CD4-positive, alpha-beta T cell treated with Interferon alpha-2 for 1 hour (primary cell): ENCODE measurements around the gene WASHC2A.
A peak's percentile ranks its signal among the peaks of the same experiment; 100 is the strongest.
"Not testable (repeated sequence)": the region's sequence is repeated elsewhere in the genome, so short reads cannot be mapped to it uniquely, and the experiment has no call there.

Experiments
- DNase-seq, 2 donors: peaks; one replicate each; pipeline ENCODE4 v3.0.0-alpha.2; 2020 to 2022

Gene WASHC2A

DNA sequence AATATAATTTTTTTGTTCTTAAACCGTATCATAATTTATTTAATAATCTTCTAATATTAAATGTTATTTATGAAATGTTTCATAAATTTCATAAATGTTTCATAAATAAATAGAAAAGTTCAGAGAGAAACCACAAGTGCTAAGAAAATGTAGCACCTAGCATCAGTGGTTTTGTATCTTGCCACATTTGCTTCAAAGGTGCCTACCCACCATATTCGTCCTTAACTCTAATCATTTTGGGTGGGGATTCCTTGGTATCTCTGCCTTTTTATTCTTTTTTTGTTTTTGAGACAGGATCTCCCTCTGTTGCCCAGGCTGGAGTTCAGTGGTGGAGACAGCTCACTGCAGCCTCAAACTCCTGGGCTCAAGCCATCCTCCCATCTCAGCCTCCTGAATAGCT is 7.4 kb downstream of the WASHC2A start:
- DNase-seq, result not testable (repeated sequence)

DNA sequence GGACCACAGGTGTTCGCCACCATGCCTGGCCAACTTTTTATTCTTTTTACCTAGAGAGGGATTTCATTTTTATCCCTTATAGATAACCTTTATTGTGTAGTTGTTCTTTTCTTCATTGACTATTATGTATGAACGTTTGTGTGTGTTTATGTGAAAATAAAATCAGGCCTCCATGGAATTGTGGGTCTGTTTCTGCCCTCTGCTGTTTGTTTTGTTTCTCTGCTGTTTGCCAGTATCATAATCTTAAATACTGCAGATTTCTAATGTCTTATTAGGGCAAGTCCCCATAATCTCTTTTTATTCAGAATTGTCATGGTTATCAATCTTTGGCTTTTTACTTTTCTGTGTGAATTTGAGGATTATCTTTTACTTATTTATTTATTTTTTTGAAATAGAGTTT is 7.8 kb downstream of the WASHC2A start:
- peak in 1 of 2 donors; percentile 33 for DNase-seq

DNA sequence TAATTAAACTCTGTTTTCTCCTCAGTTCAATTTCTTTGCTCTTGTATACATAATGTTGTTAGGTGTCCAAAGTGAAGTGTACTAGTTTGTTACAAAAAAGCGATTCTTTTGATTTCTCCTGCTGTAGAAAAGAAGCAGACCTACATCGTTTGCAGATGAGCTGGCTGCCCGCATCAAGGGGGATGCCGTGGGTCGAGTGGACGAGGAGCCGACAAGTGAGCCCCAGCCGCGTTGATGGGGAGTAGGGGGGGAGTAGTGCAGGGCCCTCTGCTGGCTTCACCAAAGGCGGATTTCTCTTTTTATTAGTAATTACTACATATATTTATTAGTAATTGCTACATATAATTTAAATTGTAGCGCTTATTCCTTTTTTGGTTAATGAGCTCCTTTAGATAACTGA is 23.6 kb downstream of the WASHC2A start:
- not testable (repeated sequence) for DNase-seq

GRCh38 chr10:50092928-50093327 is 25.2 kb downstream of the WASHC2A start:
- DNase-seq, result not testable (repeated sequence)

GRCh38 chr10:50094630-50095029 is 26.9 kb downstream of the WASHC2A start:
- DNase-seq, result not testable (repeated sequence)

- not testable (repeated sequence) for DNase-seq
These were observed 27.6 kb downstream of the WASHC2A start for GRCh38 chr10:50095402-50095801.

- DNase-seq, result not testable (repeated sequence)
These were observed 29.0 kb downstream of the WASHC2A start for GRCh38 chr10:50096722-50097121.

GRCh38 chr10:50098645-50099044 is 30.9 kb downstream of the WASHC2A start:
- DNase-seq, result not testable (repeated sequence)

- DNase-seq, result not testable (repeated sequence)
These were observed 33.4 kb downstream of the WASHC2A start for GRCh38 chr10:50101139-50101582.

DNA sequence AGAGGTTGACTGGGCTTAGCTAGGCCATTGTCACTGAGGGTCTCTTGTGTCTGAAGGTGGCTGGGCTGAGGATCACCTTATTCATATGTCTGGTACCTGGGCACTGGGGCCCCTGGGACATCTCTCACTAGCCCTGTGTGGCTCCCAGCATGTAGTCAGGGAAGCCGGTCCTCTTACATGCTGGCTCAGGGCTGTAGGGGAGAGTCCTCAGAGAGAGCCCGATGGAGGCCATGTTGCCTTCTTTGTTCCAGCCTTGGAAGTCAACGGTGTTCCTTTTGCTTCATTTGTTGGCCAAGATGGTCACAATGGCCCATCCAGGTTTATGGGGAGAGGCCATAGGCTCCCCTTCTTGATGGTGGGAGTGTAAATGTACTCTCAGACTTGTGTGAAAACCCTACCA is 34.0 kb downstream of the WASHC2A start:
- DNase-seq, result not testable (repeated sequence)

- not testable (repeated sequence) for DNase-seq
These were observed 34.5 kb downstream of the WASHC2A start for GRCh38 chr10:50102267-50102666.

DNA sequence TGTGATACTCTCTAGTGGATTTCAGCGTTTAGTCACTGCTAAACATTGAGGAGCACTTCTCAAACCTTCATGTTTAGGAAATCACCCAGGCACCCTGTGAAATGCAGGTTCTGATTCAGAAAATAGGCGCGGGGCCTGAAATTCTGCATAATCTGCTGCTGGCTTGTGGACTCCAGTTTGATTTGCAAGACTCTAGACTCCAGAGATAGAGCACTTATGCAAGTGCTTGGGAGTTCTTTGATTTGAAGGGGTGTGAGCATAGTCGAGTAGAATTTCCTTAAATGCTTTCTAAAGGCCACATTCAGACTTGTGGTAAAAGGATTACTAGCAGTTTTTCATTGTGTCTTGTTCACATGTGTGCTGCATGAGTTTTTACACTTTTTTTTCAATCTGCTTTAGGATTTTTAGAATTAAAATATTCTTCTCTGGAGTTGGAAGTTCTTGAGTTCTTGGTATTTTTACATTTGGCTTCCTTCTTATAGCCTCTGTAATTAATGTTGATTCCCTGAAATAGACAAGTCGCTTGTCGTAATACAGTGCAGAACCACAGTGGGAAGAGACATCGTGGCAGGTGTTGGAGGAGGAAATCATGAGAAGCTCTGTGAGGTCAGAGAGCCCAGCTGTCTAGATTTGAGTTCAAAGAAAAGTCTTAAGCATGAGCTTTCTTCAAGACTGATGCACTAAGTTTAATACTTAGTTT is 41.4 kb downstream of the WASHC2A start:
- not testable (repeated sequence) for DNase-seq

DNA sequence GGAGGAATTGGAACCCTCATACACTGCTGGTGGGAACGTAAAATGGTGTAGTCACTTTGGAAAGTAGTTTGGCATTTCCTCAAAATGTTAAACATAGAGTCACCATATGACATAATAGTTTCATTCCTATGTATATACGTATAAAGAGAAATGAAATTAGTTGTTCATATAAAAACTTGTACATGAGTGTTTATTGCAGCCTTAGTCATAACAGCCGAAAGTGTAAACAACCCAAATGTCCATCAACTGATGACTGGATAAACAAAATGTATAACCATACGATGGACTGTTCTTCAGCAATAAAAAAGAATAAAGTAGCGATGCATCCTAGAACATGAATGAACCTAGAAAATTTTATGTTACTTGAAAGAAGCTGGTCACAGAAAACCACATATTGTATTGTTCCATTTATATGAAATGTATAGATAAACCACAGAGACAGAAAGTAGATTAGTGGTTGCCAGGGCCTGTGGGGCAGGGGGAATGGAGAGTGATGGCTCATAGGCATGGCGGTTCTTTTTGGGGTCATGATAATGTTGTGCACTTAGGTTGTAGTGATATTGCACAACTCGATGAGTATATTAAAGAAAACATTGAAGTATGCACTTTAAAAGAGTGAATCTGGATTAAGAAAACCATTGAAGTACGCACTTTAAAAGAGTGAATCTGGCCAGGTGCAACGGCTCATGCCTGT is 44.8 kb downstream of the WASHC2A start:
- DNase-seq, result not testable (repeated sequence)

GRCh38 chr10:50126765-50127164 is 59.0 kb downstream of the WASHC2A start:
- not testable (repeated sequence) for DNase-seq

DNA sequence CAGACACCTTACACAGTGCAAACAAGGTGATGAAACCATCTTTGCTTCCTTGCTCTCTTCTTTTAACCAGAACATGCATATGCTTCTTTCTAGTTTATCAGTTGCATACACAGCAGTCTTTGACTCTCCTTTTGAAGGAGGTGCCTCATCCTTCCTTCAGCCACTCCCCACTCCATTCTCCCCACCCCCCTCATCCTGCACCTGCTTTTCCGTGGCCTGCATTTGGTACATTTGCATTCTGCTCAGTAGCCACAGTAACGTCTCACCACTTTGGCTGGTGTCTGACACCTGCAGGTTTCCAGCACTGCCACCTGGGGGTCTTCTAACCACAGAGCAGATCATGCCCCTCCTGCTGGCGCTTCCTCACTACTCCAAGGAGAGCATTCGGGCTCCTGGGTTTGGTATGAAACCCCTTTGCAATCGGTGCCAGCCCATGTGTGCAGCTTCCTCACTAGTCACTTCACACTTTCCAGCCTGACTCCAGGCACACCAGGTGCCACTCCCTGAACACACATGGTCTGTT is 60.1 kb downstream of the WASHC2A start:
- DNase-seq, result not testable (repeated sequence)

GRCh38 chr10:50131245-50131965 is 63.7 kb downstream of the WASHC2A start:
- not testable (repeated sequence) for DNase-seq

DNA sequence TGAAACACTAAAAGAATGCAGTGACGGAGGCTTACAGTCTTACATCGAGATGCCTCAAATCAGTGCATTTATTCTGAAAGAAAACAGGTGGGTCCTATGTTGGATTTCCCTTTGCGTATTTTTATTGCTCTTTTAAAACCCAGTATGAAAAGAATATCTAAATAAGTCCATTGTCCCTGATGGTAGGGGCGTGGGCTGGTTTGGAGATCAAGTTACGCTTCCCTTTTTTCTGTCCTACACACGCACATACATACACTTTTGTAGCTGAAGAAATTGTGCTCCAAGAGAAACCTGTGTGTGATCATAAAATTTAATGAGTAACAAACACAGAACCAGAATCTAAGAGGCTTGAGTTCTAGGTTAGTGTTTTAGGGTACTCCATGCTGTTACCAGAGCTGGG is 64.6 kb downstream of the WASHC2A start:
- DNase-seq, result not testable (repeated sequence)

- not testable (repeated sequence) for DNase-seq
These were observed 65.1 kb downstream of the WASHC2A start for GRCh38 chr10:50132841-50133240.

- DNase-seq, result peak; percentile 18 to 26
These were observed 75.9 kb downstream of the WASHC2A start for GRCh38 chr10:50143512-50144174.

DNA sequence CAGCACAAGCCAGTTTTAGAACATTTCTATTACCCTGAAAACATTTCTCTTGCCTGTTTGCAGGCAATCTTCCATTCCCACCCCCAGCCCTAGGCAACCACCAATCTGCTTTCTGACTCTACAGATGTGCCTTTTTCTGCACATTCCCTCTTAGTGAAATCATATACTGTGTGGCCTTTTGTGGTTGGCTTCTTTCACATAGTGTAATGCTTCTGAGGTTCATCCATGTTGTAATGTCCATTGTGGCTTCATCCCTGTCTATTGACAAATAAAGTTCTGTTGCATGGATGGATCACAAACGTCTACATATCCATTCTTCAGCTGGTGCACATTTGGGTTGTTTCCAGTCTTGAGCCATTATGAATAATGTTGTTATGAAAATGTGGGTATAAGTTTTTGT is 77.8 kb downstream of the WASHC2A start:
- DNase-seq, result not testable (repeated sequence)

DNA sequence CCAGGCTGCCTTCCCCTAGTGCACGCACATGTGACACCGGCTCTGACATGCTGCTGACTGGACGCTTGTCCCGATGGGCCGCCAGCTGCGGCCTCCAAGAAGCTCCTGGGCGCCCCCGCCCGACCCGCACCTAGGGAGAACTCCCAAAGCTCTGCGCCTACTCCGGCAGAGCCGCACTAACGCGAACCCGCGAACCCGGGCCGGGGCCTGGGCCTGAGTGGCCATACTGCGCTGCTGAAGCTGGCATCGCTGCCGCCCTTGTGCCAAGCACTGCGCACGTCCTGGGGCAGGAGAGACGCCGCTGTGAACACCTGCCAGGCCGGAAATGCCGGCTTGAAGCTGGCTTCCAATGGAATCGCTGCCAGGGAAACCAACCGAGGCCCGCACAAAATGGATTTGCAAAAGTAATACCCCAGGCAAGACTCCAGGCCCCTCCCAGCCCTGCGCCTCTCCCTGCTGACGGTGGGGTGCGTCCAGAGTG is 85.1 kb downstream of the WASHC2A start:
- DNase-seq, result no peak

DNA sequence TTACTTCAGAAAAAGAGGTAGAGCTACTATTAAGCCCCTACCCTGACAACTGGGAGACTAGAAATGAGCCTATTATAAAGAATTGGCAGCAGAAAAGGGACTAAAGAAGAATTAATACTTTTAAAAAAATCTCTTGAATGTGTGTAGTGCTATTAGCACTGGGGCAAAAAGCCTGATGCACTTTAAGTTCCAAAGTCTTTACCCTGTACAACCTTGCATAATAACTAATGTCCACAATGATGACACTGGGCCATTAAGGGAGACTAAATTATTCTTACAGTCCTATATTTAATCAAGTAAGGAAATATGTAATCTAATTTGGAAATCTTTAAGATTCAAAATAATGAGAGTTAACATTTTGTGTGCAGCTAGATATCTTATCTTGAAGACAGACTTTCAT is 90.1 kb downstream of the WASHC2A start:
- DNase-seq, result not testable (repeated sequence)
